Measurements from ENCODE around the gene VMP1.

DNA sequence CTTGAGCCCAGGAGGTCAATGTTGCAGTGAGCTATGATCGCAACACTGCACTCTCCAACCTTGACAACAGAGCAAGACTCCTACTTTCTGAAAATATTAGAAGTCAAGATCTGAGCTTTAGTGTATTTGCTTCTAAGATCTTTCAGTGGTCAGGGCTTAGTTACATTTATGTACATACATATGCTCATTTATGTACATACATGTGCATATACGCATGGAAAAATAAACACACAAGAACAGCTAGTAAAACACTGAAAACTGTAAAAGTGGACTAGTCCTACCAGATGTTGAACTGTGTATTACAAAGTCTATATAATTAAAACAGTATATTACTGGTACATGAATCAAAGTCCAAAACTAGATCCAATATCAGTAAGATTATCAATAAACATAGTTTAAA is 28.5 kb upstream of the VMP1 start:
- TF ChIP-seq, protein P1, sequence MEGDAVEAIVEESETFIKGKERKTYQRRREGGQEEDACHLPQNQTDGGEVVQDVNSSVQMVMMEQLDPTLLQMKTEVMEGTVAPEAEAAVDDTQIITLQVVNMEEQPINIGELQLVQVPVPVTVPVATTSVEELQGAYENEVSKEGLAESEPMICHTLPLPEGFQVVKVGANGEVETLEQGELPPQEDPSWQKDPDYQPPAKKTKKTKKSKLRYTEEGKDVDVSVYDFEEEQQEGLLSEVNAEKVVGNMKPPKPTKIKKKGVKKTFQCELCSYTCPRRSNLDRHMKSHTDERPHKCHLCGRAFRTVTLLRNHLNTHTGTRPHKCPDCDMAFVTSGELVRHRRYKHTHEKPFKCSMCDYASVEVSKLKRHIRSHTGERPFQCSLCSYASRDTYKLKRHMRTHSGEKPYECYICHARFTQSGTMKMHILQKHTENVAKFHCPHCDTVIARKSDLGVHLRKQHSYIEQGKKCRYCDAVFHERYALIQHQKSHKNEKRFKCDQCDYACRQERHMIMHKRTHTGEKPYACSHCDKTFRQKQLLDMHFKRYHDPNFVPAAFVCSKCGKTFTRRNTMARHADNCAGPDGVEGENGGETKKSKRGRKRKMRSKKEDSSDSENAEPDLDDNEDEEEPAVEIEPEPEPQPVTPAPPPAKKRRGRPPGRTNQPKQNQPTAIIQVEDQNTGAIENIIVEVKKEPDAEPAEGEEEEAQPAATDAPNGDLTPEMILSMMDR (IDR thresholded peaks at IDR 0.05) = no peak
- TF ChIP-seq POLR2A (IDR thresholded peaks at IDR 0.05) = no peak
